Parathyroid adenoma (tissue), 2 donors: ENCODE measurements around the gene ACR.
"Not testable (repeated sequence)": the region's sequence is repeated elsewhere in the genome, so short reads cannot be mapped to it uniquely, and the experiment has no call there.

ENCODE experiments used
- H2AFZ ChIP-seq: fragments of 300-600 bp; sonication (generic); one replicate; pipeline ENCODE4 v1.7.0; 2017; ENCODE audit warnings: antibody characterized with exemption, mild to moderate bottlenecking
- H3K27ac ChIP-seq: fragments of 300-600 bp; sonication (generic); one replicate; pipeline ENCODE4 v1.7.0; 2017
- H3K27me3 ChIP-seq: fragments of 300-600 bp; sonication (generic); one replicate; pipeline ENCODE4 v1.7.0; 2017; ENCODE audit warnings: low read length; ENCODE audit not compliant: control insufficient read depth, insufficient read depth
- H3K36me3 ChIP-seq: fragments of 300-600 bp; sonication (generic); one replicate; pipeline ENCODE4 v1.7.0; 2017; ENCODE audit warnings: low read length; ENCODE audit not compliant: control insufficient read depth, insufficient read depth
- H3K4me1 ChIP-seq: fragments of 300-600 bp; sonication (generic); one replicate; pipeline ENCODE4 v1.7.0; 2017; ENCODE audit warnings: control low read depth
- H3K4me2 ChIP-seq: fragments of 300-600 bp; sonication (generic); one replicate; pipeline ENCODE4 v1.7.0; 2017; ENCODE audit warnings: low read length
- H3K4me3 ChIP-seq: fragments of 300-600 bp; sonication (generic); one replicate; pipeline ENCODE4 v1.7.0; 2017; ENCODE audit warnings: low read depth, low read length
- H3K79me2 ChIP-seq: fragments of 300-600 bp; sonication (generic); one replicate; pipeline ENCODE4 v1.7.0; 2017; ENCODE audit warnings: control low read depth
- H3K9ac ChIP-seq: fragments of 300-600 bp; sonication (generic); one replicate; pipeline ENCODE4 v1.7.0; 2017; ENCODE audit warnings: mild to moderate bottlenecking
- H3K9me3 ChIP-seq: fragments of 300-600 bp; sonication (generic); one replicate; pipeline ENCODE4 v1.7.0; 2017; ENCODE audit warnings: low read length; ENCODE audit not compliant: control insufficient read depth
- donor health status: primary hyperparathyroidism.

ACR gene

GRCh38 chr22:50782253-50782652 lies 44.2 kb downstream of the ACR start:
- not testable (repeated sequence) for H3K4me3 ChIP-seq, H3K27me3 ChIP-seq, H3K79me2 ChIP-seq, H3K27ac ChIP-seq, H3K9me3 ChIP-seq, H3K36me3 ChIP-seq, H3K9ac ChIP-seq, H2AFZ ChIP-seq, H3K4me1 ChIP-seq, H3K4me2 ChIP-seq

DNA sequence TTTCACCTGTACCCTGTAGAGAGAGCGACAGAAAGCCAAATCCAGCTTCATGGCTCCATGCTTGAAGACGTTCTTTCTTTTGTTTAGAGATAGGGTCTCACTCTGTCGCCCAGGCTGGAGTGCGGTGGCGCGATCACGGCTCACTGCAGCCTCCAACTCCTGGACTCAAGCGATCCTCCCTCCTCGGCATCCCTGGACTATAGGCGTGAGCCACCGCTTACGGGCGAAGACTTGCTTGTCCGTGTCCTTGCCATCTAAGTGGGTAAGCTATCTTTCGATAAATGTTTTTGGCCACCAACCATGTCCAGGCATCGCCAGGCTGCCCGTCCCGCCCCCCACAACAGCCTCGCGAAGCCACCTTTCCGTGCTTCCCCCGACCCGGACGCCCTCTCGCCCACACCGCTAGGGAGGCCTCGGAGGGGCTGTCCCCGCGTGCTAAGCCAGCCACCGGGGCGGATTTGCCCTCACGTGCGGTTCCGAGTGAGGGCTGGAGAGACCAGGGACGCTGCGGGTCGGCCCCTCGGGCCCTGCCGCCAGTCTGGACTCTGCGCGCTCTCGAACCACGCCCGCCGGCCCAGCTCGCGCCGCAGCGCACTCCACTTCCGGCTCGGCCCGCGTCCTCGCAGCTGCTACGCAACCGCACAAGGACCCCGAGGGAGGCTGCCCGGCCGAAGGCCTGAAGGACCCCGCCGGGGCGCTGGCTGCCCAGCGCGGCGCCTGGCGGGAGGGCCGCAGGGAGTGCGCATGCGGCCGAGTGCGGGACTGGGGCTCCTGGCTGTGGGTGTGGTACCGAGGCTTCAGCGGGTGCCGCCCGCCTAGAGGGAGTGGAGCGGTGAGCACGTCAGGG lies 45.3 kb downstream of the ACR start, which contains the start of gene RABL2B:
Gene RABL2B (minus strand): TSS at position 604 of the 847 bp plus-strand sequence. CDS start 1,342 bp downstream, outside the sequence.
- not testable (repeated sequence) for H3K9ac ChIP-seq, H3K27ac ChIP-seq, H3K36me3 ChIP-seq, H3K79me2 ChIP-seq, H3K27me3 ChIP-seq, H3K9me3 ChIP-seq, H3K4me1 ChIP-seq
- Histone ChIP-seq H2AFZ (peak within 1 kb of the TSS; percentile 56), H3K4me2 (peak within 1 kb of the TSS; percentile 55), H3K4me3 (peak within 1 kb of the TSS; percentile 59)

GRCh38 chr22:50783880-50784276 lies 45.9 kb downstream of the ACR start:
- H3K9ac ChIP-seq, H3K4me1 ChIP-seq, H3K9me3 ChIP-seq, H3K36me3 ChIP-seq, H3K27ac ChIP-seq, H3K27me3 ChIP-seq, H3K79me2 ChIP-seq: not testable (repeated sequence)
- H3K4me3 ChIP-seq, result peak overlapping the region; percentile 59
- H3K4me2 ChIP-seq, result peak overlapping the region; percentile 55
- H2AFZ ChIP-seq, result peak overlapping the region; percentile 38

- H3K79me2 ChIP-seq, H3K27me3 ChIP-seq, H3K4me1 ChIP-seq, H3K4me2 ChIP-seq, H3K36me3 ChIP-seq, H3K9ac ChIP-seq, H3K4me3 ChIP-seq, H2AFZ ChIP-seq, H3K9me3 ChIP-seq, H3K27ac ChIP-seq: not testable (repeated sequence)
Observed at GRCh38 chr22:50785289-50785688, 47.3 kb downstream of the ACR start.

GRCh38 chr22:50786936-50787335 lies 48.9 kb downstream of the ACR start:
- H3K4me3 ChIP-seq, H2AFZ ChIP-seq, H3K9me3 ChIP-seq, H3K27me3 ChIP-seq, H3K36me3 ChIP-seq, H3K4me1 ChIP-seq, H3K9ac ChIP-seq, H3K4me2 ChIP-seq, H3K79me2 ChIP-seq, H3K27ac ChIP-seq: not testable (repeated sequence)
